T-cell (primary cell): Measurements from ENCODE around the gene HBG2. TPM values are rescaled to one million over a fixed set of nuclear protein-coding genes. Genes with fewer than 3 reads are reported as not detected.

Source experiments
- ATAC-seq, 4 experiments: fragments of 200-7000 bp in 3 of 4; fragments of 150-1000 bp in 1 of 4; cut with Tn5 transposase; replicated peaks in 1 of 4; 1 replicate in 3 of 4; 2 replicates in 1 of 4; pipeline ENCODE4 v1.10.0; 2021; ENCODE audit warnings: moderate library complexity in 3 of 4, mild to moderate bottlenecking in 2 of 4, moderate number of reproducible peaks in 1 of 4
- CTCF ChIA-PET, 2 donors: fragments of 300-600 bp; sonication (Branson Sonifier 250); formaldehyde crosslinking; loops; one replicate each; lab custom pipeline; 2022; ENCODE audit warnings: antibody characterized with exemption in 2 of 2; lab: Charles Lee
- POLR2A ChIA-PET, 2 donors: fragments of 300-600 bp; sonication (Branson Sonifier 250); formaldehyde crosslinking; loops; one replicate each; lab custom pipeline; 2022; ENCODE audit warnings: antibody characterized with exemption in 2 of 2; lab: Charles Lee
- DNase-seq, 35 experiments: peaks; one replicate each; pipeline versions ENCODE4 v3.0.0 to v3.0.0-alpha.2; 2013 to 2023
- H3K27ac ChIP-seq: one replicate; pipeline ENCODE4 v1.5.1; 2013; ENCODE audit warnings: low read length
- H3K27me3 ChIP-seq, 2 experiments: replicated peaks in 1 of 2; 1 replicate in 1 of 2; 2 replicates in 1 of 2; pipeline versions ENCODE4 v1.6.1 to v1.7.0; 2013; ENCODE audit warnings: low read length in 1 of 2, mixed read lengths in 1 of 2; ENCODE audit not compliant: control insufficient read depth in 2 of 2, insufficient read depth in 2 of 2; ENCODE audit errors: extremely low read depth in 1 of 2
- H3K36me3 ChIP-seq, 2 donors: 1 replicate in 1 of 2; 2 replicates in 1 of 2; pipeline versions ENCODE4 v1.6.1 to v1.7.0; 2013; ENCODE audit warnings: low read length in 1 of 2; ENCODE audit not compliant: control insufficient read depth in 2 of 2, insufficient read depth in 1 of 2; ENCODE audit errors: extremely low read depth in 1 of 2
- H3K4me1 ChIP-seq, 2 experiments: 1 replicate in 1 of 2; 2 replicates in 1 of 2; pipeline versions ENCODE4 v1.6.1 to v1.7.0; 2013; ENCODE audit warnings: low read length in 2 of 2, mixed read lengths in 1 of 2; ENCODE audit not compliant: insufficient read depth in 2 of 2, control insufficient read depth in 1 of 2; ENCODE audit errors: extremely low read depth in 1 of 2
- H3K4me3 ChIP-seq, 2 donors: 1 replicate in 1 of 2; 2 replicates in 1 of 2; pipeline versions ENCODE4 v1.5.1 to v1.7.0; 2013; ENCODE audit warnings: mild to moderate bottlenecking in 2 of 2, low read length in 1 of 2, moderate library complexity in 1 of 2; ENCODE audit not compliant: control insufficient read depth in 1 of 2; ENCODE audit errors: extremely low read depth in 1 of 2
- H3K9me3 ChIP-seq: 2 replicates; pipeline ENCODE4 v1.7.0; 2013
- H3K27ac Mint-ChIP-seq, 2 donors: one replicate each; pipeline ENCODE4 v1.8.0; 2020 to 2021; ENCODE audit warnings: mild to moderate bottlenecking in 2 of 2, mixed read lengths in 2 of 2
- H3K27me3 Mint-ChIP-seq, 2 donors: one replicate each; pipeline ENCODE4 v1.8.0; 2021 to 2022; ENCODE audit warnings: mixed read lengths in 2 of 2
- H3K36me3 Mint-ChIP-seq: one replicate; pipeline ENCODE4 v1.8.0; 2021; ENCODE audit warnings: mixed read lengths
- H3K4me1 Mint-ChIP-seq, 3 donors: one replicate each; pipeline ENCODE4 v1.8.0; 2020 to 2022; ENCODE audit warnings: mixed read lengths in 3 of 3, mild to moderate bottlenecking in 1 of 3
- H3K4me3 Mint-ChIP-seq, 3 donors: one replicate each; pipeline ENCODE4 v1.8.0; 2020 to 2022; ENCODE audit warnings: mild to moderate bottlenecking in 3 of 3, mixed read lengths in 3 of 3, moderate library complexity in 3 of 3
- H3K9me3 Mint-ChIP-seq, 3 donors: one replicate each; pipeline ENCODE4 v1.8.0; 2020 to 2022; ENCODE audit warnings: mixed read lengths in 3 of 3
- WGBS: methylation state at CpG from one replicate; pipeline ENCODE4 v1.1.5; 2013; ENCODE audit warnings: missing lambda C conversion rate; ENCODE audit not compliant: insufficient coverage; 5-methylcytosine and 5-hydroxymethylcytosine counted together
- total RNA-seq, 35 experiments: library from RNA in 6 of 35; stranded (reverse) in 6 of 35; fragments of 120-200 nt in 1 of 35; gene quantifications; one replicate each; pipeline versions ENCODE4 v1.2.1 to v1.2.4 and lab custom pipeline; 2013 to 2026

The HBG2 gene
- total RNA-seq, 5 donors from 2014 or later (not counting 1 experiment from before 2014, with no cell fraction given) = 5.8 to 13.4 (median 8.2) TPM; not detected in 2

DNA sequence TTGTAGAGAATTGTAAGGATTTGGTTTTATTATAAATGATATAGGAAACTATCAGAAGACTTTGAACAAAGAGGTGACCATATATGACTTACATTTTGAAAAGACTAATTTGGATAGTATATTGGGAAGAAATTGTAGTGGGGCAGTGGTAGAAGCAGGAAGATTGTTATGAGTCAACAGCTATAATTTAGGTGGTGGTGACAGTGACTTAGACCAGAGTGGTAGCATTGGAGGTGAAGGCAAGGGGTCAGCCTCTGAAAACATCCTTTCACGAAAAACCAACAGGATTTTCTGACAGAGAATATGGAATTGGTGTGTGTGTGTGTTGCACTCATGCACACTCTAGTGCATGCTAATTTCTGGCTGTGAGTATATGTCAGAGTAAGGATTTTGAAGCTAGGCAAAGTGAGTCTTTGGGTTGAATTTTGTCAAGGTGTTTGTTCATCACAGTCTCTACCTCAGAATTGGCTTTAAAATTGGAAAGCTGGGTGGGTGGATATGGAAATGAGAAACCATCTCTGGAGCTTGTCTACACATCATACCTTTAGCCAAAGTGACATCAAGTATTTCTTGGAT, 23.3 kb upstream of the HBG2 start:
- ATAC-seq (no peak), DNase-seq (no peak)
- POLR2A ChIA-PET = no interaction called here
- CTCF ChIA-PET = interaction anchor here in 1 of 2 donors (0.6 kb wide), 1 partner anchor 67 kb away, joined by 3 read pairs; no protein-coding TSS in a partner anchor
- Mint-ChIP-seq H3K27me3 (peaks cover 0 to 4% of the 10 kb centered on the region in 2 donors), H3K36me3 (no peaks in the 10 kb centered on the region), H3K9me3 (no peaks in the 10 kb centered on the region), H3K4me1 (no peaks in the 10 kb centered on the region), H3K4me3 (no peak overlapping the region), H3K27ac (no peak overlapping the region)
- no peak overlapping the region for H3K27ac ChIP-seq
- H3K9me3 ChIP-seq = no peaks in the 10 kb centered on the region
- WGBS = 75% methylated on average over 1 of the region's 1 CpG
- H3K36me3 ChIP-seq = no peaks in the 10 kb centered on the region
- H3K27me3 ChIP-seq = no peaks in the 10 kb centered on the region
- H3K4me1 ChIP-seq = no peaks in the 10 kb centered on the region
- H3K4me3 ChIP-seq = no peak overlapping the region

DNA sequence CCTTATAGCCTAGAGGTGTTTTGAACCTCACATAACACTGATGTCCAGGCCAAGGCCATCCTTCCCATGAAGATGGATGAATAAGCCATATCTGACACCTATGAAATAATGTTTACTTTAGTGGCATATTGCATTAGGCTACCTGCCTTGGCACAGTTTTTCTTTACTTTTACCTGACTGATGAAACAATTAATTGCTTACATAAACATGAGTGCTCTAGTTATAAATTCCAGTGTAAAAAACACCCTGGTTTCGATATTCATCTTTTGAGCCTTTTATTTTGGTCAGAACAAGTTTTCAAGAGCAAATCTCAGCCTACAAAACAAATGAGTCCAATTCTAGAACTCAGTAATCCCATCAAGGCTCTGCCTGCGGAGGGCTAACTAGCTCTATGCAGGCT, 22.1 kb upstream of the HBG2 start:
- ChIA-PET CTCF (no interaction called here), POLR2A (no interaction called here)
- Mint-ChIP-seq H3K36me3 (no peaks in the 10 kb centered on the region), H3K27me3 (no peaks in the 10 kb centered on the region), H3K27ac (no peak overlapping the region), H3K9me3 (no peaks in the 10 kb centered on the region), H3K4me1 (no peaks in the 10 kb centered on the region), H3K4me3 (no peak overlapping the region)
- WGBS = 64% methylated on average over 1 of the region's 2 CpGs
- ATAC-seq = no peak
- Histone ChIP-seq H3K27me3 (no peaks in the 10 kb centered on the region), H3K9me3 (no peaks in the 10 kb centered on the region), H3K27ac (no peak overlapping the region), H3K4me3 (no peak overlapping the region), H3K36me3 (no peaks in the 10 kb centered on the region), H3K4me1 (no peaks in the 10 kb centered on the region)
- no peak for DNase-seq

DNA sequence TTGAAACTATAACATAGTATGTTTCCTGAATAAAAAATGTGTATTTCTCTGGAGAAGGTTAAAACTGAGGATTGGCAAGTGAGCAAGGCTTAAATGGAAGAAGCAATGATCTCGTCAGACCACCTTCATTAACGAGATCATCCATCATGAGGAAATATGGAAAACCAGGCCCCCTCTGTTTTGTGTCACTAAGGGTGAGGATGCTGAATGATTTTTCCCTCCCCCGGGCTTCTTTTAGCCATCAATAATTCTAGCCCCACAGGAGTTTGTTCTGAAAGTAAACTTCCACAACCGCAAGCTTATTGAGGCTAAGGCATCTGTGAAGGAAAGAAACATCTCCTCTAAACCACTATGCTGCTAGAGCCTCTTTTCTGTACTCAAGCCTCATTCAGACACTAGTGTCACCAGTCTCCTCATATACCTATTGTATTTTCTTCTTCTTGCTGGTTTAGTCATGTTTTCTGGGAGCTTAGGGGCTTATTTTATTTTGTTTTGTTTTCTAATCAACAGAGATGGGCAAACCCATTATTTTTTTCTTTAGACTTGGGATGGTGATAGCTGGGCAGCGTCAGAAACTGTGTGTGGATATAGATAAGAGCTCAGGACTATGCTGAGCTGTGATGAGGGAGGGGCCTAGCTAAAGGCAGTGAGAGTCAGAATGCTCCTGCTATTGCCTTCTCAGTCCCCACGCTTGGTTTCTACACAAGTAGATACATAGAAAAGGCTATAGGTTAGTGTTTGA, 21.0 kb upstream of the HBG2 start:
- H3K27me3 Mint-ChIP-seq = peaks cover 2 to 4% of the 10 kb centered on the region in 2 donors
- POLR2A ChIA-PET = no interaction called here
- WGBS = 71% methylated on average over 1 of the region's 6 CpGs
- H3K27ac ChIP-seq = no peak overlapping the region
- no peaks in the 10 kb centered on the region for H3K9me3 ChIP-seq
- no peak overlapping the region for H3K27ac Mint-ChIP-seq
- CTCF ChIA-PET = interaction anchor here in 1 of 2 donors (0.6 kb wide), 1 partner anchor 1541 kb away, joined by 4 read pairs; no protein-coding TSS in a partner anchor
- no peak for ATAC-seq
- no peaks in the 10 kb centered on the region for H3K36me3 Mint-ChIP-seq
- H3K27me3 ChIP-seq = no peaks in the 10 kb centered on the region
- H3K4me1 ChIP-seq = no peaks in the 10 kb centered on the region
- H3K4me3 Mint-ChIP-seq = no peak overlapping the region
- no peaks in the 10 kb centered on the region for H3K36me3 ChIP-seq
- H3K4me3 ChIP-seq = no peak overlapping the region
- no peaks in the 10 kb centered on the region for H3K4me1 Mint-ChIP-seq
- DNase-seq = no peak
- H3K9me3 Mint-ChIP-seq = no peaks in the 10 kb centered on the region

DNA sequence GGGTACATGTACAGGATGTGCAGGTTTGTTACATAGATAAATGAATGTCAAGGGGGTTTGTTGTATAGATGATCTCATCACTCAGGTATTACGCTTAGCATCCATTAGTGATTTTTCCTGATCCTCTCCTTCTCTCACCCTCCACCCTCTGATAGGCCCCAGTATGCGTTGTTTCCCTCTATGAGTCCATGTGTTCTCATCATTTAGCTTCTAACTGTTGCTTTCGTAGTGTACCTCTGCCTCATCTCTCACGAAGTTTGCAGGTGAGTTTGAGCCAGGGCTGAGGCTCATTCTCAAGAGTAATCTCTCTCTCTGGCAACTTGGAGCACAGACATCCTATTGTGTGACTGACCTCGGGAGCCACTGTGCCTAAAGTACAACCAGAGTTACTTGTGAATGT, 19.8 kb upstream of the HBG2 start:
- no peaks in the 10 kb centered on the region for H3K27me3 ChIP-seq
- Mint-ChIP-seq H3K4me1 (no peaks in the 10 kb centered on the region), H3K36me3 (no peaks in the 10 kb centered on the region), H3K9me3 (no peaks in the 10 kb centered on the region), H3K4me3 (no peak overlapping the region), H3K27me3 (peaks cover 2 to 7% of the 10 kb centered on the region in 2 donors), H3K27ac (no peak overlapping the region)
- H3K4me3 ChIP-seq = no peak overlapping the region
- ChIA-PET CTCF (no interaction called here), POLR2A (no interaction called here)
- H3K27ac ChIP-seq = no peak overlapping the region
- H3K4me1 ChIP-seq = no peaks in the 10 kb centered on the region
- no peak for DNase-seq
- H3K36me3 ChIP-seq = no peaks in the 10 kb centered on the region
- WGBS = 90% methylated on average over 2 of the region's 5 CpGs
- ATAC-seq = no peak
- no peaks in the 10 kb centered on the region for H3K9me3 ChIP-seq

DNA sequence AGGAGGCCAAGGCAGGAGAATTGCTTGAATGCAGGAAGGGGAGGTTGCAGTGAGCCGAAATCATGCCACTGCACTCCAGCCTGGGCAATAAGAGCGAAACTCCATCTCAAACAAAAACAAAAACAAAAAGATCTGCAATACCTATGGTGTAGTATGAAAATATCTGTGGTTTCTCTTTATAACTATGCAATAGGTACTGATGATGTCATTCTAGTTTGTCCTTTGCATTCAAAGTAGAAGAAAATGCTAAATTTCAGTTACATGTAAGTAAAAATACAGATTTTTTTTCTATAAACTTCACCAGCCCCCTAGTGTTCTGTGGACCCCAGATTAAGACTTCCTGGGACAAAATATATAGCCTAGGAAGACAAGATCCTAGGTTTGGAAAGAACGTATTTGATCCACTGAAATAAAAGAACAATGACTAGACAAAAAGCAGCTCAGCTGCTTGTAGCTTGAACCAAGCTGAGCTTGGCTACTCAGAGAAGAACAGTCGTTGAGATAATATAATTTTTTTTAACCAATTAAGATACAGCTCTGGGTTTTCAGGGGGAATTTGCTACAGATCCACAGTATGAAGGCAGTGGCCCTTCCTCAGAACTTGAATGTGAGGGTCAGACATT, 17.9 kb upstream of the HBG2 start:
- Histone ChIP-seq H3K27me3 (no peaks in the 10 kb centered on the region), H3K4me1 (no peaks in the 10 kb centered on the region), H3K36me3 (no peaks in the 10 kb centered on the region), H3K4me3 (no peak overlapping the region), H3K9me3 (no peaks in the 10 kb centered on the region), H3K27ac (no peak overlapping the region)
- WGBS = no CpG with 5 or more reads among the region's 4 CpGs
- H3K27ac Mint-ChIP-seq = no peak overlapping the region
- no peak for ATAC-seq
- peaks cover 2 to 7% of the 10 kb centered on the region in 2 donors for H3K27me3 Mint-ChIP-seq
- ChIA-PET CTCF (no interaction called here), POLR2A (interaction anchor here in 1 of 2 donors (0.6 kb wide), 1 partner anchor 286 kb away, joined by 5 read pairs; no protein-coding TSS in a partner anchor)
- no peaks in the 10 kb centered on the region for H3K9me3 Mint-ChIP-seq
- H3K4me1 Mint-ChIP-seq = no peaks in the 10 kb centered on the region
- H3K36me3 Mint-ChIP-seq = no peaks in the 10 kb centered on the region
- no peak for DNase-seq
- H3K4me3 Mint-ChIP-seq = no peak overlapping the region

DNA sequence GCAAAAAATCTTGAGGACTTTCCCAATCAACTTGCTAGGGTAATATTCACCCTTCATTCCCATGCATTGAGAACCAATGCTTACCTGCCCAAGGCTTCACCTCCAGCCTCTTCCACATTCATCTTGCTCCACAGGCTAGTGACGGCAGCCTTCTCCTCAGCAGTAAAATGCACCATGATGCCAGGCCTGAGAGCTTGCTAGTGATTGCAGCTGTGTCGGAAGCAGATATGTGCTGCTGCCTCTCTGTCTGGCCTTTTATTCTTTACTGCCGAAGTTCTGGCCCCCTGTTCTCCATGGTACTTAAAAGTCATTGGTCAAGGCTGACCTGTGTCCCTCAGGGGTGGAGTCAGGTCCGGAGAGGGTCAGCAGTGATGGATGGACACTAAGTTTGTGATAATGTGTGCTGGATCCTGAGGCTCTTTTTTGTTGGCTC, 15.2 kb upstream of the HBG2 start, which contains the start of gene HBE1:
Gene HBE1 (minus strand): TSS at position 231 of the 433 bp plus-strand sequence. CDS start 55 bp downstream, at position 176.
- ChIA-PET POLR2A (no interaction called here), CTCF (no interaction called here)
- Mint-ChIP-seq H3K9me3 (no peaks in the 10 kb centered on the region), H3K36me3 (no peaks in the 10 kb centered on the region), H3K4me3 (no peak within 1 kb of the TSS), H3K4me1 (no peaks in the 10 kb centered on the region), H3K27me3 (peaks cover 2 to 7% of the 10 kb centered on the region in 2 donors), H3K27ac (no peak within 1 kb of the TSS)
- H3K4me3 ChIP-seq = no peak within 1 kb of the TSS
- H3K27me3 ChIP-seq = no peaks in the 10 kb centered on the region
- no peaks in the 10 kb centered on the region for H3K36me3 ChIP-seq
- no peak within 1 kb of the TSS for H3K27ac ChIP-seq
- no peak for ATAC-seq
- WGBS = 100% methylated on average over 2 of the region's 4 CpGs
- no peak for DNase-seq
- H3K4me1 ChIP-seq = no peaks in the 10 kb centered on the region
- no peaks in the 10 kb centered on the region for H3K9me3 ChIP-seq
